Activated CD4-positive, alpha-beta T cell treated with anti-CD3 and anti-CD28 coated beads, Interleukin-2, amount 10 ng/mL, durations not matched to agents 24 days and 14 days (primary cell): ENCODE measurements around the gene KDM5A. TPM values are rescaled to one million over a fixed set of nuclear protein-coding genes. Genes with fewer than 3 reads are reported as not detected.

ENCODE experiments used
- DNase-seq: peaks from one replicate; pipeline ENCODE4 v3.0.0; 2022
- H3K27ac Mint-ChIP-seq: one replicate; pipeline ENCODE4 v1.8.0; 2022; ENCODE audit warnings: mild to moderate bottlenecking, mixed read lengths
- H3K27me3 Mint-ChIP-seq: one replicate; pipeline ENCODE4 v1.8.0; 2022; ENCODE audit warnings: mixed read lengths
- H3K36me3 Mint-ChIP-seq: one replicate; pipeline ENCODE4 v1.8.0; 2022; ENCODE audit warnings: low read depth, mild to moderate bottlenecking, mixed read lengths
- H3K4me1 Mint-ChIP-seq: one replicate; pipeline ENCODE4 v1.8.0; 2021; ENCODE audit warnings: mixed read lengths
- H3K4me3 Mint-ChIP-seq: one replicate; pipeline ENCODE4 v1.8.0; 2022; ENCODE audit warnings: mild to moderate bottlenecking, moderate library complexity, mixed read lengths
- H3K9me3 Mint-ChIP-seq: one replicate; pipeline ENCODE4 v1.8.0; 2021; ENCODE audit warnings: mixed read lengths
- intact Hi-C: fragments of 100-400 bp; cut with micrococcal nuclease; formaldehyde crosslinking; loops from one replicate; pipeline ENCODE4 v1.15.1; 2023
- total RNA-seq: library from RNA; stranded (reverse); gene quantifications from 2 replicates; pipeline ENCODE4 v1.2.3, GENCODE V29; 2022

Gene KDM5A
- total RNA-seq, 1 donor from 2014 or later = 82.7 TPM

DNA sequence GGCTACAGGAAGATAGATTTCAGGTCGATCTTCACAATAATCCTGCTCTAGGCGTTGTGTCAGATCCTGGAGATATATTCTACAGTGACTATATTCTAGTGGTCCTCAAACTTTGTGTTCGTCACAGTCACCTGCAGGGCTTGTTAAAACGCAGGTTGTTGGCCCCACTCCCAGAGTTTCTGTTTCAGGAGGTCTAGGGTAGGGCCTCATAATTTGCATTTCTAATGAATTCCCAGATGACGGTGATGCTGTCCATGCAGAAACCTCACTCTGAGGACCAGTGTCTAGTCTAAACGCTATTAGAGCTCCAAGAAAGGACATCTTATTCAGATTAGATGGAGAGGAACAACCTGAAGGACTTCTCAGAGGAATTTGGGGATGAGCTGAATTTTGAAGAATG lies 113.3 kb downstream of the KDM5A start:
- intact Hi-C loops = no loop called here
- Mint-ChIP-seq H3K27ac (no peak overlapping the region), H3K27me3 (no peaks in the 10 kb centered on the region), H3K4me1 (no peaks in the 10 kb centered on the region), H3K4me3 (no peak overlapping the region), H3K36me3 (peaks cover 14% of the 10 kb centered on the region), H3K9me3 (no peaks in the 10 kb centered on the region)
- DNase-seq = no peak

DNA sequence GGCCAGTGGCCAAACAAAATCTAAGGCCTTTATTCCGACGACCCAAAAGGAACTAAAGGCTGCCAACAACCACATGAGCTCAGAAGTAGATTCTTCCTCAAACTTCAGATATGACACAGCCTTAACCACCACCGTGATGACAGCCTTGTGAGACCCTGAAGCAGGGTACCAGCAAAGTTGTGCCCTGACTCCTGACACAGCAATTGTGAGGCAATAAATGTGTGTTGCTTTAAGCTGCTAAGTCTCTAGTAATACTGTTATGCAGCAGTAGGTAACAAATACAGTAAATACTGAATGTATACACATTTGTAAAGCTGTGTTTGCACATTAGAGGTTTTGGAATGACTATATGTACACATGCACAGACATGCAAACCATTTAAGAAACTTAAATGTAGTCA lies 115.7 kb downstream of the KDM5A start:
- intact Hi-C loops = no loop called here
- H3K27ac Mint-ChIP-seq = no peak overlapping the region
- no peak for DNase-seq

DNA sequence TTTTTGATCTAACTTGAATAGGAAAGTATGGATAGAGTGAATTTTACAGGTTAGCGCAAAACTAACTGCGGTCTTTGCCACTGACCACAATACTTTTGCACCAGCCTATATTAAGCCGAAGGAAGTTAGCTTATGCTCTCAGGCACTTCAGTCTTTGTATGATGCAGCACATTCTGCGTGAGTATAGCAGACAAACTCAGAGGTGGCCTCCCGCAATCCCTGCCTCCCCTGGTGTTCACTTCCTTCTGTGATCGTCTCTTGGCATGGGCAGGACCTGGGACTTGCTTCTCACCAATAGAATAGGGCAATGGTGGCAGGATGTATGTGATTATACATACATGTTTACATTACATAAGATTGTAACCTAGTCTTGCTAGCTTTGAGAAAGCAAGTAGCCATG lies 116.2 kb downstream of the KDM5A start:
- intact Hi-C loops = no loop called here

More for the DNA sequence above, 115.7 kb downstream of the KDM5A start:
- Mint-ChIP-seq H3K4me3 (no peak overlapping the region), H3K36me3 (peaks cover 5% of the 10 kb centered on the region), H3K9me3 (no peaks in the 10 kb centered on the region), H3K27me3 (no peaks in the 10 kb centered on the region), H3K4me1 (no peaks in the 10 kb centered on the region)

DNA sequence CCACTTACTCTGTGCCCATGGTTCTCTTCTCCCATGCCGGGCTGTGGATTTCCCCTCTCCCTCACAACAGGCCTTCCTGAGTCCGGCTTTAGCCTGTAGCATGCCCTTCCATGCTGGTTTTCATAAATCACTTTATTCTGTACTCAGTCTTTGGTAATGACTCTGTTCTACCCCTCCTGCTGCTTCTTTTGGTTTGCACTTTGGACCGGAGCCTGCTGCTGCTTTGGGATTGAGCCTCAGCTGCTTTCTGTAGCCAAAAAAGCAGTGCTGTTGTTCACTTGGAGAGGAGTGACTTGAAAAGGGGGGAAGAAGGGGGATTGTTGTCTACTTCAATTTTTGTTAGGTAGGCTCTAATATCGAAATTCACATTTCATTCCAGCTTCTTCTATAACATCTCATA lies 118.0 kb downstream of the KDM5A start:
- Mint-ChIP-seq H3K9me3 (no peaks in the 10 kb centered on the region), H3K27me3 (peaks cover 4% of the 10 kb centered on the region), H3K4me3 (no peak overlapping the region), H3K36me3 (no peaks in the 10 kb centered on the region), H3K27ac (no peak overlapping the region), H3K4me1 (no peaks in the 10 kb centered on the region)
- intact Hi-C loops = no loop called here
- DNase-seq = peak; percentile 46

More for the DNA sequence above, 116.2 kb downstream of the KDM5A start:
- DNase-seq = no peak
- Mint-ChIP-seq H3K27me3 (no peaks in the 10 kb centered on the region), H3K4me1 (no peaks in the 10 kb centered on the region), H3K36me3 (peaks cover 2% of the 10 kb centered on the region), H3K4me3 (no peak overlapping the region), H3K9me3 (no peaks in the 10 kb centered on the region), H3K27ac (no peak overlapping the region)

DNA sequence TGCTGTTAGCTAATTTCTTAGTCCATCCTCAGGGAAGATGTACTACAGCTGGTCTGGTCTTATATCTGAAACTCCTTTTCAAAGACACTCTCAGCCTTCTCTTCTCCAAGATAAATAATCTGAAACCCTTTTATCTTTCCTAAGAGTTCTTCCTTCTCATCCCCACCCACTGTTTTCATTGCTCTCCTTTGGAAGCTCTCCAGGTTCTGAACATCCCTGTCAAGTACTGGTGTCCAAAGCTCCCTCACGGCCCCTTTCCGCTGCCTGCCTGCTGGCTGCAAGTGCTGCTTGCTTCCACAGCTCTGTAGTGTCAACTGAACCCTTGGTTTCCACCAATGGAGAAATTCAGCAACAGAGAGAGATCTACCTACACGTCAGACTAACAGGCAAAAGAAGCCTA lies 119.9 kb downstream of the KDM5A start:
- H3K9me3 Mint-ChIP-seq = no peaks in the 10 kb centered on the region
- no peak for DNase-seq
- H3K27me3 Mint-ChIP-seq = peaks cover 5% of the 10 kb centered on the region
- peaks cover 2% of the 10 kb centered on the region for H3K4me1 Mint-ChIP-seq
- H3K4me3 Mint-ChIP-seq = no peak overlapping the region
- no peak overlapping the region for H3K27ac Mint-ChIP-seq
- intact Hi-C loops = no loop called here
- no peaks in the 10 kb centered on the region for H3K36me3 Mint-ChIP-seq

DNA sequence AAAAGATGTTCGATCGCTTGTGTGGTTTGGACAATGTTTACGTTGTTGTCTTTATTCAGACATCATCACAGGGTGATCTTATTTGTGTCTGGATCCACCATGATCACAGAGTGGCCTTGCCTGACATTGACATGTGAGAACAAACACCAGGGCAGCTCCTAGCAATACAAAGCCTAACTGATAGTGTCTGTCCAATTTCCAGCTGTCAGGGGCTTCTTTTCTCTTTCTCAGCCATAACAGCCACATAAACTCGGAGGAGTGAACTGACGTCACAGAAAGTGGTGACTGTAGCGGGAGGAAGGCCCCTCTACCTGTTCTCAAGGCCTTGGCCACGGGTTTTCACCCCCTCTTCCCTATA lies 120.7 kb downstream of the KDM5A start:
- no peak overlapping the region for H3K4me3 Mint-ChIP-seq
- DNase-seq = no peak
- no peaks in the 10 kb centered on the region for H3K9me3 Mint-ChIP-seq
- no peak overlapping the region for H3K27ac Mint-ChIP-seq
- H3K4me1 Mint-ChIP-seq = peaks cover 2% of the 10 kb centered on the region
- H3K27me3 Mint-ChIP-seq = peaks cover 5% of the 10 kb centered on the region
- intact Hi-C loops = no loop called here
- H3K36me3 Mint-ChIP-seq = no peaks in the 10 kb centered on the region

DNA sequence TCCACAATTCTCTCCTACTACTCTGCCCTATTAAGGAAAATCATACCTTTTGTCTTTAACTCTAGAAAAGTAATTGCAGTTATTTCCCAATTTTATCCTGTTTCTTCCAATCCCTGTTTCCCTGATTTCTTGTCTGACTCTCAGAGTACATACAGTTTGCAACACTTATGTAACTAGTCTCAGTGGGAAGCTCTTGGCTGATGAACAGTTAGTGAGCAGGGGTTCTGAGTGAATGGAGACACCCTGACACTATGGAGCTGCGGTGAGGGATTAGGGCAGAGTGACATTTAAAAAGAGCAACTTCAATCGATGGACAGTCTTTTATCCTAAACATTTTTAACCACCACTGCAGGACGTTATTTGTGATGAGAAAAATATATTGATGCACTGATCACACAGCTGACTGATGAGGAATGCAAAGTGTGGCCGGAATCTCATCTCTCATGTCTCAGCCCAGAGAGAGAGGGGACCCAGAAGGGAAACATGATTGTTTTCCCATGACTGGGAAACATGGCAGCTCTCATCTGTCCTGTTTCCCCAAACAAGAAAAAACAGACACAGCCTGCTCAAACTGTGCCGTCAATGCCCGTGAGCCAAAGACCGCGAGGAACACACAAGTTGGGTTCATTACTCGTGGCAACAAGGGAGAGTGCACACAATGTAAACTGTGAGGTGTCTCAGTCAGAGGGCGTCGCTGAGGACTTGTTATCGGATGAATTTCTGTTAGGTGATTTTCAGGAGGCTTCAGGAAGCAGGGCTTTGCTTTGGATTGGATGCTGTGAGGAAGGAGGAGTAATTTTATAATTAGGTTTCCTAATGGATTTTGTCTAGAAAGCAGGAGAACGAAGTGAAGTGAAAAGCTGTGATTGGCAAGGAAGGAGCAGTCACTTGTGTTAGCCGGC lies 121.3 kb downstream of the KDM5A start:
- Mint-ChIP-seq H3K27me3 (peaks cover 8% of the 10 kb centered on the region), H3K36me3 (no peaks in the 10 kb centered on the region), H3K4me3 (no peak overlapping the region), H3K27ac (no peak overlapping the region), H3K9me3 (no peaks in the 10 kb centered on the region), H3K4me1 (peaks cover 2% of the 10 kb centered on the region)
- intact Hi-C loops = no loop called here
- DNase-seq = no peak

DNA sequence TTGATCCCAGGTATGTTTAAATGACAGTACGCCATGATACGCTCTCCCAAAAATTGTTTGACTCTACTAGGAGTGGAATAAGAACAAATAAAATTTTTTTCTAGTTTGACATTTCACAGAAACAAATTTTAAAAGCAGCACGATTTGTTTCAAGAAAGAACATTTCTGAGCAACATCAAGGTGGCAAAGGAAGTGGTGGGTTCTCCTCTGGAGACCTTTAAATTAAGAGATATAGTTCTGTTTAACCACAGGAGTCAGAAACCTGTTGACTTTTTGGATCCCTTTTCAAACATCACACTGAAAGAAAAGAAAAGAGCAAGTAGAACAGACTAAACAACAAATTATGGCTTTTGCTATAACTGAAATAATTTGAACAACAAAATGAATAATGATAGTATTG lies 124.0 kb downstream of the KDM5A start:
- Mint-ChIP-seq H3K27ac (no peak overlapping the region), H3K4me1 (peaks cover 2% of the 10 kb centered on the region), H3K36me3 (no peaks in the 10 kb centered on the region), H3K27me3 (peaks cover 8% of the 10 kb centered on the region), H3K9me3 (no peaks in the 10 kb centered on the region), H3K4me3 (no peak overlapping the region)
- DNase-seq = no peak
- intact Hi-C loops = no loop called here

DNA sequence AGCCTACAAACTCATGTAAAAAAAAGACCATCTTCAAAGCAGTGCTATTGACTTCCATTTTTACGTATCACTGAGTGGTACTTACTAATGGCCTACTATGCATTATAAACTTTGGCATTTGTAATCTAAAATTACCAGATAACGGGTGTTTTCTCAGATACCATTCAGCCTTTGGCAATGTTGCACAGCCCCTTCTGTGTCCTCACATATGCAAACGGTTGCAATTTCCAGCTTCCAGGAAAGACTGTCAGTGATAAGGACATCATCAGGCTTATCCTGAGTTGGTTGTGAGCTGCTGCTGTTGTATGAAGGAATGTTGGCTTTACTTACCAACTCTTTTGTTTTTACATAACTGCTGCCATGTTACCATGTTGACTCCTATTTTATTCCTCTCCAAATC lies 124.9 kb downstream of the KDM5A start:
- intact Hi-C loops = no loop called here
- peaks cover 10% of the 10 kb centered on the region for H3K27me3 Mint-ChIP-seq
- H3K27ac Mint-ChIP-seq = no peak overlapping the region
- H3K4me3 Mint-ChIP-seq = no peak overlapping the region
- peaks cover 2% of the 10 kb centered on the region for H3K4me1 Mint-ChIP-seq
- no peak for DNase-seq
- no peaks in the 10 kb centered on the region for H3K36me3 Mint-ChIP-seq
- no peaks in the 10 kb centered on the region for H3K9me3 Mint-ChIP-seq

DNA sequence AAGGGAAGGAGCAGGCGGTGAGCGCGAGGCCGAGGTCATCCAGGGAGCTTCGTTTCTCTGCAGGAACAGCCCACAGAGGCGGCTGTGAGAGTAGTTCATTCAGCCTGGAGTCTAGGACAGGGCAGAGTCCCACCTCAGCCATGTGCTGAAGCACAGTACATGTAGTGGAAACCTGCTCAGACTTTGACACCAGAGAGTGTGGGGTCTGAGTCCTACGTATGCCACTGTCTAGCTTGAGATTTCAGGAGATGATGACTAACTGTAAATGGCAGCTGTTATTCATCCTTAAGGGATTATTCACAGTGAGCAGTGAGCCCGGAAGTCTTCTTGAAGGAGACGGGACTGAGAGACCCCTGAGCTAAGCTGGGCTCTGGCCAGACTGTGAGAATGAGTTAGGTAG lies 125.5 kb downstream of the KDM5A start:
- Mint-ChIP-seq H3K4me3 (no peak overlapping the region), H3K27me3 (peaks cover 11% of the 10 kb centered on the region), H3K36me3 (no peaks in the 10 kb centered on the region), H3K4me1 (peaks cover 2% of the 10 kb centered on the region), H3K27ac (no peak overlapping the region), H3K9me3 (no peaks in the 10 kb centered on the region)
- DNase-seq = no peak
- intact Hi-C loops = no loop called here

DNA sequence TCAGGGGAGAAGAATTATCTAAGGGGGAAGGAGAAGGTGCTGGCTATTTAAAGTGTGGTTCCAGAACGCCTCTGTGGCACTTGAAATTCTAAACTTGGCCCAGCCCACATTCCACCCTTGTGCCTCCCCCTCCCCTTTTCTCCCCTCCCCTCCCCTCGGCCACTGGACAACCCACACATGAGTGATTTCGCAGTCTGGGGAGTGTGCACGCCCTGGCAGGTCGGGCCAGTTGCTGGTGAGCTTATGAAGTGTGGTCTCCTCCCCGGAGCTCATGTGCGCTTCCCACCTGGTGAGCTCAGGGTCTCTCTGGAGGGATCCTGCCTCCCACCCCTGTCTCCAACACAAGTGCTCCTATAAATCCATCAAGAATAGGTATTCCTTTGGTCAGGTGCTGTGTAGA lies 126.3 kb downstream of the KDM5A start, which contains the start of gene SLC6A13:
Gene SLC6A13, minus strand, starts transcription at position 20 of the 400 bp plus-strand sequence. CDS start 2,784 bp downstream, outside the sequence.
- intact Hi-C loops = no loop called here
- DNase-seq = no peak

DNA sequence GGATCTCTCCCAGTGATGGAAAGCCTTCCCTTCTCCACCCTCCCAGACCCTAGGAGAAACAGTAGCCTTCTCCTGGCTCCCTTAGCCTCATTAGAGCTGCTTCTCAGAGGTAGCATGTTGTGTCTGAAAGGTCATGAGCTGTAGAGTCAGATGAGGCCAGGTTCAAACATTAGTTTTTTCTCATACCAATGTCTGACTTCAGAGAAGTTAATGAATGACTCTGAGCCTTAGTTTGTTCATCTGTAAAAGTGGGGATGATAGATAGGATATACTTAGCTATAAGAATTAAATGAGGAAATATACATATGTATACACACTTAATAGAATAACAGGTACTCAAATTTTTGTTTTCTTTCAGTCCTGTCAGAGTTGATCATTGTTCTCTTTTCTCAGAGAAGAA lies 127.0 kb downstream of the KDM5A start:
- no peak overlapping the region for H3K27ac Mint-ChIP-seq
- H3K9me3 Mint-ChIP-seq = no peaks in the 10 kb centered on the region
- H3K27me3 Mint-ChIP-seq = peaks cover 8% of the 10 kb centered on the region
- no peaks in the 10 kb centered on the region for H3K36me3 Mint-ChIP-seq
- peaks cover 2% of the 10 kb centered on the region for H3K4me1 Mint-ChIP-seq
- DNase-seq = no peak
- no peak overlapping the region for H3K4me3 Mint-ChIP-seq
- intact Hi-C loops = no loop called here

More for the DNA sequence above, 126.3 kb downstream of the KDM5A start, which contains the start of gene SLC6A13:
- H3K4me3 Mint-ChIP-seq = no peak within 1 kb of the TSS
- H3K4me1 Mint-ChIP-seq = peaks cover 2% of the 10 kb centered on the region
- H3K27me3 Mint-ChIP-seq = peaks cover 11% of the 10 kb centered on the region
- H3K36me3 Mint-ChIP-seq = no peaks in the 10 kb centered on the region
- H3K9me3 Mint-ChIP-seq = no peaks in the 10 kb centered on the region
- H3K27ac Mint-ChIP-seq = no peak within 1 kb of the TSS

DNA sequence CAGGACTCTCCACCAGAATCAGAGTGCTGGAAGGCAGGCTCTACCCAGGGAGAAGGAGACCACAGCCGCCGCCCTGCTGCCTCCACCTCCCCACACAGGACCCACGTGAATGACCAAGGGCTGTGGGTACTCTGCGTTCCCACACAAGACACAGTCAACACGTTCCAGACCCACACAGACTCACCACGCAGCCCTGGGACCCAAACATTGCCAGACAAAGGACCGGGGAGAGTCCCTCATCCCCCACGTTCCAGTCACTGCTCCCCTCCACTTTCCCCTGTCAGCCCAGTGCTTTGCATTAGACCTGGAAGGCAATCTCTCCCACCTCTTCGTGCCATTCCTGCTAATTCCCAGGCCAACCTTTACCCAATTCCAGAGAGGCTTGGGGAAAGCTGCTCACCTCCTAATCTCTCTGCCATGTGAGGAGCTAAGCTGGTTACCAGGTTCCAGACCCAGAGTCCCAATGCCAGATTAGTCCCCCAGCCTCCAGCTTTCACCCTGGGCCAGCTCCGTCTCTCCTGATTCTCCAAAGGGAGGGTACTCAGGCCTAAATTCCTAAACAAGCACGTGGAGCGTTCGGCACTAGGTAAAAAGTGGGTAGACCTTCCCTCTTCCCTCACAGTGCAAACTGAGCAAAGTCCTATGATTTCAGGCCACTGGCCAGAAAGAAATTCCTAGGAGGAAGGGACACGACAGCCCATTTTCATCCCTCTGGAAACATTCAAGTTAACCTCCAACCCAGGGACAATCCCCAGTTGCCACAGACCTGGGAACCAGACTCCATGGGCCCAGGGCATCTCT lies 131.4 kb downstream of the KDM5A start:
- H3K9me3 Mint-ChIP-seq = no peaks in the 10 kb centered on the region
- DNase-seq = no peak
- no peaks in the 10 kb centered on the region for H3K4me1 Mint-ChIP-seq
- H3K27ac Mint-ChIP-seq = no peak overlapping the region
- H3K36me3 Mint-ChIP-seq = no peaks in the 10 kb centered on the region
- H3K4me3 Mint-ChIP-seq = no peak overlapping the region
- intact Hi-C loops = no loop called here
- peaks cover 3% of the 10 kb centered on the region for H3K27me3 Mint-ChIP-seq

DNA sequence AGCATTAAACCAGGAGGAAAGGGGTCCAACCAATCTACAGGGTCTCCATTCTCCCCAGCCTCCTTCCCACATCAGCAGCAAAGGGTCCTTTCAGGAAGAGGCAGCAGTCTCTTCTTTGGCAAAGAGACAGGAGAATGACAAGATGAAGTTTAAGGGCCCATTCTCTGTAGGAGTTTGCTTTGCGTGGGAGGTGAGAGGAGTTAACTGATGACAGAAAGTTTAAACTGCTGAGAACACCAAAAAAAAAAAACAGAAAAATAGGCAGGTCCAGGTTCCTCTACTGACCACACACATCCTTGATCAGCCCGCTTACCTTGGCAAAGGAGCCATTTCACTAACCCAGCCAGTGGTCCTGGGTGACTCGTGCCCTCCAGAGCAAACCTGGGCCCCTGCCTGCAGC lies 132.2 kb downstream of the KDM5A start:
- H3K9me3 Mint-ChIP-seq = no peaks in the 10 kb centered on the region
- intact Hi-C loops = no loop called here
- no peak for DNase-seq
- H3K36me3 Mint-ChIP-seq = no peaks in the 10 kb centered on the region
- no peak overlapping the region for H3K27ac Mint-ChIP-seq
- no peak overlapping the region for H3K4me3 Mint-ChIP-seq
- peaks cover 3% of the 10 kb centered on the region for H3K27me3 Mint-ChIP-seq
- no peaks in the 10 kb centered on the region for H3K4me1 Mint-ChIP-seq
